ENCODE data around the gene FAM47A.

GRCh38 chrX:34126011-34126410 is 6.1 kb downstream of the FAM47A start:
- TF ChIP-seq CTCF (IDR thresholded peaks at IDR 0.05) (no peak), POLR2AphosphoS5 (IDR thresholded peaks at IDR 0.05) (no peak), POLR2A (IDR thresholded peaks at IDR 0.05) (no peak)
